NOMO-1 treated with DMSO at 0.1 percent for 48 hours (cell line): ENCODE results near the gene SELENOO.
A peak's percentile ranks its signal among the peaks of the same experiment; 100 is the strongest.
"Not testable (repeated sequence)": the region's sequence is repeated elsewhere in the genome, so short reads cannot be mapped to it uniquely, and the experiment has no call there.

Experiments used
- DNase-seq: peaks from one replicate; lab custom pipeline; 2025; ENCODE audit not compliant: unreplicated experiment; lab: John Stamatoyannopoulos, UW

The SELENOO gene

GRCh38 chr22:50200461-50201190 lies at the start of gene SELENOO:
SELENOO (plus strand) TSS chr22:50201011; CDS start chr22:50201037, 26 bp downstream.
- DNase-seq = peak; percentile 75

- no peak for DNase-seq
Observed at GRCh38 chr22:50151571-50152537, 49.0 kb upstream of the SELENOO start.

GRCh38 chr22:50153056-50153755 lies 47.6 kb upstream of the SELENOO start:
- no peak for DNase-seq

- DNase-seq = no peak
Observed at GRCh38 chr22:50153756-50154140, 47.1 kb upstream of the SELENOO start.

GRCh38 chr22:50157709-50158375 lies 43.0 kb upstream of the SELENOO start:
- DNase-seq = no peak

- no peak for DNase-seq
Observed at GRCh38 chr22:50160947-50161346, 39.9 kb upstream of the SELENOO start.

- no peak for DNase-seq
Observed at GRCh38 chr22:50161508-50162390, 39.1 kb upstream of the SELENOO start.

GRCh38 chr22:50162391-50162956 lies 38.3 kb upstream of the SELENOO start:
- no peak for DNase-seq

- DNase-seq = no peak
Observed at GRCh38 chr22:50165436-50166123, 35.2 kb upstream of the SELENOO start.

GRCh38 chr22:50167689-50168489 lies 32.9 kb upstream of the SELENOO start:
- no peak for DNase-seq

- not testable (repeated sequence) for DNase-seq
Observed at GRCh38 chr22:50168490-50169180, 32.2 kb upstream of the SELENOO start.

- no peak for DNase-seq
Observed at GRCh38 chr22:50169181-50169759, 31.5 kb upstream of the SELENOO start.

- DNase-seq = peak; percentile 35
Observed at GRCh38 chr22:50169774-50170341, 31.0 kb upstream of the SELENOO start.

- no peak for DNase-seq
Observed at GRCh38 chr22:50170453-50171318, 30.1 kb upstream of the SELENOO start, which contains the start of gene PANX2. PANX2 (plus strand) TSS chr22:50170731; CDS start chr22:50170731, 0 bp downstream.

GRCh38 chr22:50171319-50171964 lies 29.4 kb upstream of the SELENOO start:
- no peak for DNase-seq
